HG03039 (cell line): ENCODE measurements around the gene RGS6.
"Not testable (repeated sequence)": the region's sequence is repeated elsewhere in the genome, so short reads cannot be mapped to it uniquely, and the experiment has no call there.

Source experiments
- ATAC-seq: cut with Tn5 transposase; IDR thresholded peaks from one replicate; pipeline ENCODE4 v1.9.1; 2021; ENCODE audit warnings: mild to moderate bottlenecking, moderate library complexity; ENCODE audit not compliant: unreplicated experiment

RGS6 gene

DNA sequence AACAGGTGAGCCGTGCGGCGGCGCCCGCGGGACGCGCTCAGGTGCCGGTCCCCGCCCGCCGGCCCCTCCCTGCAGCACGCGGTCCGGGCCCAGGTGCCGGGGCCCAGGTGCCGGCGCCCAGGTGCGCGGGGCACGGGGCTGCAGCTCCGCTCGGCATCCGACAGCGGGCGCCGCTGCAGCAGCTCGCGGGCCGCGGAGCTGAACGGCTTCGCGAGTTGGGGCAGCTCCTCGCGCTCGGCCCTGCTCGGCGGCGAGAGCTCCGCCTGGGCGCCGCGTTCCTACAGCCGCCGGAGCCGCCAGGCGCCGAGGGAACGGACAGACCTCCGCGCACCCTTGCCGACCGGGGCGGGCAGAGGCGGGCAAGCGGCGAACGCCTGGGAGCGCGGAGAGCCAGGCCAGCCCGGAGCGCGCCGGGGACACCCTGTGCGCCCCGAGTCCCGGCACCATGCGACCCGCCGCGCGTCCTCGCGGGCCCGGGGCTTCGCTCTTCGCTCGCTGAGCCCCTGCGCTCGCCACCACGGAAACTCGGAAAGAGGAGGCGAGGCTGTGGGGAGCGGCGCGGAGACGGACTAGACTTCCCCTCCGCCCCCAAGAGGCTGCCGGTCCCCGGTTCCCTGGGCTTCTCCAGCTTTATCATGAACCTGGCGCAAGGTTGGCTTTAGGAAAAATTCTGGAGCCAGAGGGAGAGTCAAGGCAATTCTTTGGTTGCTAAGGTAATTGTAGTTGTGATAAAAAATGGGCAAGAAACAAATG lies at the start of gene RGS6:
Gene RGS6, plus strand, starts transcription at position 201 of the 753 bp plus-strand sequence.
- peak; percentile 64 for ATAC-seq

DNA sequence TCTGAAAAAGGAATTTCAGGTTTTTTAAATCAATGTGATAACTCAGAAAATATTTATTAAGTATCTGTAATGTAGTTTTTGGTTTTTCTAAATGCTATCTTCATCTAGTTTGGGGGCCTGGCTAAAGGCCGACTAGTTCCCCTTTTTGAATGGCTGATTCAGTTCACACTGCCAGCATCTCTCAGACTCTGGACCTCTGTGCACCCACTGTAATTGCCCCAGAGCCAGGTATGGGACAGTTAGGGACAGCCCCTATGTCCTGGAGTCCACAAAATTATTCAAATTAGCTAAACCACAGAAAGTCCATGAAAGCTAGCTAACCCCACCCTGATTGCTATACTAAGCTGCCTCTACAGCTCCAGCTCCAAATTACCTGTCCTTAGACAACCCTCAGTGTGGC lies 49.1 kb upstream of the RGS6 start:
- ATAC-seq, result no peak

DNA sequence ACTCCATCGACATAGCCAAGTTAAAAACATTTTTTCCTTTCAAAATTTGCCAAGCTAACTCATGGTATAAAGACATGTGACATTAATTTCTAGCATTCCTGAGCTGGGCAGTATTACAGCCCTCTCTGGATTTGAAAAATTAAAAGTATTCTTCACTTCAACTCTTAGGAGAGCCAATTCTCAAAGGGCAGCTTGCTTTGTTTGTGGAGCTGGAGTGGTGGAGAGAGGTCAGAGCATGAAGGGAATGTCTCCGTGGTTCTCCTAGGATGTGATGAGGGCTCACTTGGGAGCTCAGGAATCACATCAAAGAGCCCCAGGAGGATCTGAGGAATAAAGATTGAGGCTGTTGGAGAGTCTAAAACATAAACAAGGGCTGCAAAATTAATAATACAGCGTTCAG lies 46.9 kb upstream of the RGS6 start:
- ATAC-seq, result no peak

DNA sequence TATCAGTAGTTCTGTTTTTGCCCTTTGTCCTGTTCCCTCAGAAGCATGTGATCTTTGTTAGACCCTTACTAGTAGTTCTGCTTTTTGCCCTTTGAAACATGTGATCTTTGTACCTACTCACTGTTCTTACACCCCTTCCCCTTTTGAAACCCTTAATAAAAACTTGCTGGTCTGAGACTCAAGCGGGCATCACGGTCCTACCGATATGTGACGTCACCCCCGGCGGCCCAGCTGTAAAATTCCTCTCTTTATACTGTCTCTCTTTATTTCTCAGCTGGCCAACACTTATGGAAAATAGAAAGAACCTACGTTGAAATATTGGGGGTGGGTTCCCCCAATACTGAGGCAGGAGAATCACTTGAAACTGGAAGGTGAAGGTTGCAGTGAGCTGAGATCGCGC lies 44.4 kb upstream of the RGS6 start:
- ATAC-seq, result not testable (repeated sequence)

DNA sequence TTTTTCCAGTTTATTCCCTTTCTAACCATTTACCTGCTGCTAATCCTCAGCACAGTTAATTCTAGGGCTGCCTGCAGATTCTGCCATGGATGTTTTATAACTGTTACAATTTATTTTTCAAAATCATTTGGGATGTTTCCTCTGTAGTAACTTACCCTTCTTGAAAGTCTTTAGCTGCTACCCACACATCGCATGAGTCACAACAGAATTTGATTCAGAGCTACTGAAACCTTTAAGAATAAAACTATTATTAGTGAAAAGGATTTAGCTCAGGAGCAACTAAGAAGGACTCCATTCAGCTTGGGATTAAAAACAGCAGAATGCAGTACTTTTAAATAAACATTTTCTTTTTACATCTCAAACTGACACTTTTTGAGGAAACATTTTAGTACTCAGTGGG lies 41.7 kb upstream of the RGS6 start:
- no peak for ATAC-seq

DNA sequence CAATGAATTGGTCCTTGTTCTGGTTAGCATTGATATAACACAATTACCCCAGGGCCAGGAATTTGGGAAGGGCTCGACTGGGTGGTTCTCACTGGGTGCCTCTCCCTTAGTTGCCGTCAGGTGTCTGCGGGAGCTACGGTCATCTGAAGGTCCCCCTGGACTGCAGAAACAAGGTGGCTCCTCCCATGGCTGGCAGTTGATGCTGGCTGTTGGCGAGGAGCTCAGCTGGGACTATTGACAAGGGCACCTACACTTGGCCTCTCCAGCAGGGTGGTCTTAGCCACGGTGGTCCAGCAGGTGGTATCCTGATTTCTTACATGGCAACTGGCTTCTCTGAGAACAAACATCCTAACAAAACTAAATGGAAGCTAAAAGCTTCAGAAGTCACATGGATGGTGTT lies 41.0 kb upstream of the RGS6 start:
- ATAC-seq, result no peak

DNA sequence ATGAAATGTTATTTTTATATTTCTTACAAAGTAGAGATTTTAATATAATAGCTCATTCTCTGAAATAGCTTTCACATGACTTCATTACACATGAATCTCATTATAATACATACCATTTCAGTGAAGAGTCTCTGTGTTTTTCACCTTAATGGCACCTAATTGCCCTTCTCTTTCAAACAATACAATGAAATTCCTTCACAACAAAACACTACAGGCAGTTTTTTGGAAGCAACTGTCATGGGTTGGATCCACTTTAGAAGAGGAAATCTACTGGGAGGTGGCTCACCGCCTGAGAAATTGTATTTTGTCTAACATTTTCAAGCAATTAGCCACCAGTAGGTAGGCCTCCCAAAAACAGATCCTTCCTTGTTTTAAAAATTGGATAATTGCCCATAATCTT lies 40.3 kb upstream of the RGS6 start:
- ATAC-seq, result no peak

DNA sequence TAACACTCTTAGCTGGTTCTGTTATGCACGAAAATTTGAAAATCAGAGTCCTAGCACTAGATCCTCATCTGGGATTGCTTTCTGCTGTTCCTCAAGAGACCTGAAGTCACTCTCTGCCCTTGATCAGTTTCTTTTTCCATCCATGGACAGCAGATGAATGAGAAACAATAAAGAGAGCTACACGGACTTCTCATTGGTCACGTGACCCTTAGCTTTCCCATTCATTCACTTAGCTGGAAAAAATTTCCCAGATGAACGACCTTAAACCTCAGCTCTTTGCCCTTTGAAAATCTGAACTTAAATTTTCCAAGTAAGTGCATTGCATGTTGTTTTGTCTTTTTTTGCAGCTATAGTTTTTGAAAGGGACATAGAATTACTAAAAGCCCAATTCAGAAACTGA lies 27.2 kb upstream of the RGS6 start:
- ATAC-seq, result no peak

DNA sequence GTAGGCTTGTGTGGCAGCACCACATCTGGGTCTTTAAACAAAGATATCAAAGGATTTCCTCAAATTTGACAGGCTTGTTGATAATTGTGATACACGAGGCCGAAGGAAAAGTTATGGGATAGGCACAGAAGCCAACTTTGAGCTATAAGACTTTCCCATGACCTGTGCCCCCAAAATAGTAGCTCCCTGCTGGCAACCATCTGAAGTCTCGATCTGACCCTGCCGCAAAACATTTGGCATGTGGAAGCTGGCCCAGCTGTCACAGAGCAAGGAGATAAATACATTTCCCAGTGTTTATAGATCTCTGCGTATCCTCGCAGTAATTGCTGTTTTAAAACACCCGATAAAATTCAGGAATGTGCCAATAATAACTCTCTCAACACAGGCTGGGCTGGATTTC lies 26.4 kb upstream of the RGS6 start:
- no peak for ATAC-seq

DNA sequence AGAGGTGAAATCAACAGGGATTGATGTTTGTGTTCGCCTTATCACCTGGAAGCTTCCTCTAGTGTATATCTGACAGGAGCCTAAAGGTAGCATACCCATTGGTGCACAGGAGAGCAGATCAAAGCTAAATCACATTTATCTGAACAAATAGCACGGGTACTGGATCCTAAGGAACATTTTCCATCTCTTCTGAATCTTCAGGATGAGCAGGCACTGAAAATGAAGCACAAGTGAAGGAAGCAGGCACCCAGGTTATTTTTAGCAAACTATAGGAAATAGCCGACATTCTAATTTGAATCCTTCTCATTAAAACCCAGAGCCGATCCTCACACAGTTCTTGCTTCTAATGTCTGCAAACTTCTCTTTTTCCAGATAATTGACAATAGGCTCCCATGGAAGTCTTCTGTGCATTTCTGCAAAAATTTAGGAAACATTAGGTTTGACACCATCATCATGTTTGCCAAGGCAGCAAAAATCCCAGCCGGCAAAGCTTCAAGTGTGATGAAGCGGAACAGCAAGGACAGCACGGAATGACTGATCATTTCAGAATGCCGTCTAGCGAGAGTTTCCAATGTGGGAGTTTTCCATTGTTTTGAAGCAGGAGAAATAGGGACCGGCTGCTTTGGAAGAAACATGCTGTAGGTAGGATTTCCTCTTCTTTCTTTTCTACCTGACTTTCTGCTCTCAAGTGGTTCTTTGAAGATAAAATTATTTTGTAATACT lies 24.3 kb upstream of the RGS6 start:
- ATAC-seq, result no peak

DNA sequence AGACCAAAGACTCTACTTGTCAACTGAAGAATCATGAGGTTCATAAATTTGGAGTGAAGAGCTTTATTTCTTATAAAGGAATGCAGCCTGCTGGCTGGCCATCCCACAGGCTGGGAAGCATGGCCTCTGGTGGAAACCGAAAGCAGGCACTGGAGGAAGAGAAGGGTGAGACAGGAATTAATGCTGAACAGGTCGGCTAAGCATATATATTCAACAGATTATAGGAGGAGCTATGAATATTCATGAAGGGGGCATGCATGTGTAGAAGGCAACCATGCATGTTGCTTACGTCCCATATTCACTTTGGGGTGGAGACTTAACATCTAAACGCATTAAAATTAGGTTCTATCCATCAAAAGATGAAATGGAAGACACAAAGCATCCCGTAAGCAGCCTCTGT lies 20.6 kb upstream of the RGS6 start:
- no peak for ATAC-seq

DNA sequence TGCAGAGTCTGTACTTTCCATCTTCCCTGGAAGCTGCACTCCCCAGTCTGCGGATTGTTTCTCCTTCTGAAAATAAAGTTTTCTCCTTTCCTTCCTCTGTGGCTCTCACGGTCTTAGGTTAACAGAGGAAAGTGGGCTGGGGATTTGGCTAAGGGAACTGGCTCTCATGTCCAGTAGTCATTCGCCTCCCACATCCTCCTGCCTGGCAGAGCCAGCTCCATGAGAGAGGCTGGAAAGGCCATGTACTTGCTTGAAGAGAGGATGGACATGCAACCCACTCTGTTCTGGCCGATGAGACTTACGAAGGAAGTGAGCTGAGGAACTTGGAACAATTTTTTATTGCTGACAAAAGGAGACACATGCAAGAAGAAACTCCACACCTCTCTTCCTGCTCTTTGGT lies 18.9 kb upstream of the RGS6 start:
- ATAC-seq, result no peak

DNA sequence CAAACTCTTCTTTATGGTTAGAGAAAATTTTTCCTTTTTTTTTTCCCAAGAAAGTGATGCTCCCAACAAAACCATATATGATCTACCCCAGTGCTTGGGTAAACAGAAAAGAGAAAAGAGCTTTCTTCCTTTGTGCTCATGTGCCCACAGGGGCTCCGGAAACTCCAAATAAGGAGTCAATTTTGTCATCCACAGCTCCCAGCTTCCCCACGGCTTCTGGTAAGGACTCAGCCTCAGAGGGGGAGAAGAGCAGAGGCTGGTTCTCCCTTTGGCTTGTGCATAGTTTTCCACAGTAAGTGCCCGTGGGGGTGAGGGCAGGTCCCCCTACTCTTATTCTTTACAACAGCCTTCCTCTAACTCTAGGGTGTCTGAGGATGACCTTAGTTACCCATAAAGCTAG lies 13.3 kb upstream of the RGS6 start:
- ATAC-seq, result no peak

DNA sequence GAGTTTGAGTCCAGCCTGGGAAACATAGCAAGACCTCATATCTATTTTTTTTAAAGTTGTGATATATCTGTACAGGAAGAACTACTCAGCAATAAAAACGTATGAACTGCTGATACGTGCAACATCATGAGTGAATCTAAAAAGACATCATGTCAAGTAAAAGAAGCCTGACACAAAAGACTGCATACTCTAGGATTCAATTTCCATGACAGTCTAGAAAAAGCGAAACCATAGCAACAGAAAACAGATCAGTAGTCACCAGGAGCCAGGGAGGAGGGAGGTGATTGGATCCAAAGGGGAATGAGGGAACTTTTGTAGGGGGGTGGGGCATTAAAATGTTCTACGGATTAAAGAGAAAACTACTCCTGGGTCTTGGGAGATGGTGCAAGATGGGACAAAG lies 8.7 kb upstream of the RGS6 start:
- no peak for ATAC-seq

DNA sequence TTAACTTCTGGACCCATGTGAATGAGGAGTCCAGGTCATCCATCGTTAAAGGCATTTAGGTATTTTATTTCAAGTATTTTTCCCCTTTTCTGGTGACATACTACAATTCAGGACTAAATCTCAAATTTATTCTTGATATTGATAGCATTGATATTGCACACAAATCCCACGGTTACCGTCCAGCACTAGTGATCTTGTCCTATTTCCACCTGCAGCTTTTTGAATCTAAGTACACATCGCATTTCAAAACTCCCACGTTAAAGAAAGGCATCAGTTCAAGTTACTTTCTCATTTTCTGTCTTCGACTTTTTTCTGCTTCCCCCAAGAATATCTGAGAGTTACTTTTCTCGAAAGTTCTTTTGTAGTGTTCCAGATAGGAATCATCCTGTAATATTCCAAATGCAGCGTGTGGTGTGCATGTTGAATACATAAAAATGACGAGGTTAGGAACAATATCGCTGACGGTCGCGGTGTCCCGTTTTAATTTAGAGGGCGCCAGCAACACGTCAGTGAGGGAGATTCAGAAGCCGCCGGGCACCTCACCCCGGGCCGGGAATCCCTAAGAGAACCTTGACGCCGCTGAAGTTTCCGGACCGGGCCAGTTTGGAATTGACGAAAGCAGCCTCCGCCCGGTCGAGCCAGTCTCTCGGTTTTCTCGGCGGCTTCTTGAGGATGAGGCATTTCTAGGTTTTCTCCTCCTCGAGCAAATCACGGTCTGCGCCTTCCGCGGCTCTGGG lies 569 bp upstream of the RGS6 start:
- ATAC-seq, result peak; percentile 4

DNA sequence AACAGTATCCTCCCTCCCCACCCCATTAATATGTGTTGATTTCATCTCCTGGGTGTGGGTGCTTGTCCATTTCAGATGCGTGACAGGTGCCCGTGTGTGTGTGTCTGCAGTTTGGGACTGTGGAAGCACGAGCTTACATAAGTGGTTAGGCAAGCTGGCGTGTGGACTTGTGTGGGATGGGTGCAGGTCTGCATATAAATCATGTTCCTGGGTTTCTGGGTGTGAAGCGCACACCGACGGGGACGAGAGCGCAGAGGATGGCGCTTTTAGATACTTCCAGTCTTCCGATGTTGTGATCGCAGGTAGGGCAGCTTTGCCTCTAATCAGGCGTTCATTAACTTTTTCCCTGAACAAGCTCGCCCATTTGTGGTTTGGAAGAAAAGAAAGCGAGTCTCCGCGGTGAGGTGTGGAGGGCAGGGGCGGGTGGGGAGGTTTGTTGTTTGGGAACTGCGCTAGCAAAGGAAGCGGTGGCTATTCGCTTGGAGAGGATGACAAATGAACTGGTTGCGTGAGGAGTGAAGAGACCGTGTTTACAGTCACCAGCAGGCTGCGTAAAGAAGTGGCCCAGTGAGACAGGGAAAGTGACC lies 865 bp downstream of the RGS6 start:
- ATAC-seq, result no peak

DNA sequence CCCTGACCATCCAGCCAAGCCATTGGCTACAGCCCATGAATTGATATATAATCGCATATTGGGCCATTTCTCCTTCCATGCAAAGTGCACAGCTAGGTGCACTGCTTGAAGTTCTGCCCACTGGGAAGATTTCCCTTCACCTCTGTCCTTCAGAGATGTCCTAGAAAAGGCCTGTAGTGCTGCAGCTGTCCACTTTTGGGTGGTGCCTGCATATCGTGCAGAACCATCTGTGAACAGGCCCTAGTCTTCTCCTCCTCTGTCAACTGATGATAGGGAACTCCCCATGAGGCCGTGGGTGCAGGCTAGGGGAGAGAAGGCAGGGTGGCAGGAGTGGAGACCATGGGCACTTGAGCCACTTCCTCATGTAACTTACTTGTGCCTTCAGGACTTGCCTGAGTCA lies 6.0 kb downstream of the RGS6 start:
- not testable (repeated sequence) for ATAC-seq

DNA sequence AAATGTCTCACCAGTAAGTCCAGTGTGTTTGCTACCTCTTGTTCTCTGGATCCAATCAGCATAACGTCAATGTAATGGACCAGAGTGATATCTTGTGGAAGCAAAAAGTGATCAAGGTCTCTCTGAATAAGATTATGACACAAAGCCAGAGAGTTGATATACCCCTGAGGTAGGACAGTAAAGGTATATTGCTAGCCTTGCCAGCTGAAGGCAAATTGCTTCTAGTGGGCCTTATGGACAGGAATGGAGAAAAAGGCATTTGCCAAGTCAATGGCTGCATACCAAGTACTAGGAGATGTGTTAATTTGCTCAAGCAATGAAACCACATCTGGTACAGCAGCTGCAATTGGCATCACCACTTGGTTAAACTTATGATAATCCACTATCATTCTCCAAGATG lies 7.1 kb downstream of the RGS6 start:
- ATAC-seq, result not testable (repeated sequence)

DNA sequence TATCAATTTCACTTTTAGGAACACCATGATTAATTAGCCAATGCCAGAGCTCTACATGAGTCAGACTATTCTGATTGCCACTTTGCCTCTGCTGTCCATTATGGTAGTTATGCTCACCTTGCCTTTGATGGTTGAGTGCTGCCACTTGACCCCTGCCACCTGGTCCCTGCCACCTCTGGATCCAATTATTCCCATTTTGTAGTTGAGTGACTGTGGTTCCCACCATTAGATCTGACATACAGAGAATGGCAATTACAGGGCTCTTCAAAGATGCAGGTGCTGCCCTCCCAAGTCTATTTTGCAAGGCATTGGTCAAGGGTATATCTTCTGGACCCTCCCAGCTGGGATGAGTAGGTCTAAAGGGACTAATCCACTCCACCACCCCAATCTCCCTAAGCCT lies 8.3 kb downstream of the RGS6 start:
- ATAC-seq, result not testable (repeated sequence)

DNA sequence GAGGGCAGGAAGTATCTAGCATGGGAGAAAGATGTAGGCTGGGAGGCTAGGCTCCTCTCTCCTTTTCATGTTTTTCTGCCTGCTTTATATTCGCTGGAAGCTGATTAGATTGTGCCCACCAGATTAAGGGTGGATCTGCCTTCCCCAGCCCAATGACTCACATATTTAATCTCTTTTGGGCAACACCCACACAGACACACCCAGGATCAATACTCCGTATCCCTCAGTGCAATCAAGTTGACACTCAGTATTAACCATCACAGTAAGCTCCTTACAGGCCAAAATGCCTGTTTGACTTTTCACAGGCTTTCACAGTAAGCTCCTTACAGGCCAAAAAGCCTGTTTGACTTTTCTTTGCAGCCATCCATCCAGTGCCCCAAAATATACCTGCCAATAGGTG lies 9.4 kb downstream of the RGS6 start:
- not testable (repeated sequence) for ATAC-seq

DNA sequence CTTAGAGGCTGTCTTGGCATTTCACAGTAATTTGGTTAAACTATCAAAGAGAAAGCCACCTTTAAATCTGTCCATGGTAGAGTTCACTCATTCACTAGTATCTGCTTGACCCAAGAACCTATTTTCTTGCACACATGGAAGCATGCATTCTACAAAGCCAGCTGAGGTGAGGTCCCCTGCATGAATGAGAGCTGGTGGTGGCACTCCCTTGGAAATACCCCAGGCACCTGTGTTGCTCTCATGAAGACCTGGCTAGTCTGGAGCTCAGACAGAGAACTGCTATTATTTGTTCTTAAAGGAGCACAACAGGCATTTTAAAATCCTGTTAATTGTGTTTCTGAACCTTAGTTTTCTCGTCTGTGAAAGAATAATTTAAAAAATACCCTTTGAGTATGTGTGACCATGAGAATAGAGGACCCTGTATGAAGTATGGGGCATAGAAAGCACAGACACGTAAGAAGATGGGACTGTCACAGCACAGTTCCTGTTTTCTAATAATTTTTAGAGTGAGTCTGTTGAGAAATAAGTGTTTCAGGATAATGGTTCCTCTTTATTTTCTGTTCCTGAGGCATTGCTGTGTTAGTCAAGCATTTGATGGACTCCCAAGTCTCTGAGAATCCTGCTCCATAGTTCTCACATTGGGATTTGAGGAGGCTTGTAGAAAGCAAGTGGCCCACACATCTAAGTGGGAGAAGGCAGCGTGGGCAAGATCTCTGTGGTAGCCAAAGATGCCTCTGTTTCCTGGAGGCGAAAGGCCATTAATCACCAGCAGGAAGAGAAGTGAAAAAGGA lies 10.9 kb downstream of the RGS6 start:
- no peak for ATAC-seq
